ENCODE data around the gene PCED1B.

Gene PCED1B

DNA sequence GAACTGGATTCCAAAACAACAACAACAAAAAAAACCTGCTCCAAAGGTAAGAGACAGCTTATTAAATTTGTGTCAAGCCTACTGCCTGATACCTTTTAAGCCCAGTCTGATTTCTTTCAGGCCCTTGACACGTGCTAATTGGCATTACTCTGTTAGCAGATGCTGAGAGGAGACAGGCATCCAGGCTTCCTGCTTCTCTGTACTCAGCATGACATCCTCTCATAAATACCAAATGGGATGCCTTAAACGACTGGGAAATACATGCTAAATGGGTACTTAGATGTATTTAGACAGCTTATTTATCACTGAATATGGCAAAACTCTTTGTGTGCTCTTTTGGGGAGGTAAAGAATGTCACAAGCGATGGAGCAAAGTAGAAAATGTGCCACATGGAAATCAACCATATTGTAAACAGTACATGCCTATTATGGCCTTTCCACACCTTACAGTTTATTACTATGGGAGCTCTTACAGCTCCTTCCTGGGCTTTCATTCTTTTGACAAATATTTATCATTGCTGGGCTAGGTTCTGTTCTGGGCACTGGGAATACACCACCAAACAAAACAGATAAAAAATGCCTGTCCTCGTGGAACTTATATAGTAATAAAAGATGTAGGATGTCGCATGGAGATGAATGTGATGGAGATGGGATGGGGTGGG, 11.5 kb upstream of the PCED1B start:
- DNase-seq (ENCODE audit: low spot score): no peak

DNA sequence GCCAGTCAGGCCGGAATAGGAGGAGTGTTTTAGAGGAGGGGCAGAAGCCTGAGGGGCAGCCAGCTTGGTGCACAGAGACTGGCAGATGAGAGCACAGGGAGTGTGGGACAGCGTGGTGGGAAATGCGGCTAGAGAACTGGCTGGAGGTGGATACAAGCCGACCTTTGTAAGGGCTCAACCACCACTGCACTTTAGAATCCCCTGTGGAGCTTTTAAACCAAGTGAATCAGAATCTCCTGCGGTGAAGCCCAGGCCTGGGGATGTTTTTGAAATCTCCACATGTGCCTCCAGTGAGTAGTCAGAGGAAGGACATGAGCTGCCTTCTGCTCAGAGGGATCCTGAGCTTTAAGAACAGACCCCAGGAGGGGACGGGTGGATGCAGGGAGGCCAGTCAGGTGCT, 10.9 kb upstream of the PCED1B start:
- DNase-seq (ENCODE audit: low spot score): no peak

DNA sequence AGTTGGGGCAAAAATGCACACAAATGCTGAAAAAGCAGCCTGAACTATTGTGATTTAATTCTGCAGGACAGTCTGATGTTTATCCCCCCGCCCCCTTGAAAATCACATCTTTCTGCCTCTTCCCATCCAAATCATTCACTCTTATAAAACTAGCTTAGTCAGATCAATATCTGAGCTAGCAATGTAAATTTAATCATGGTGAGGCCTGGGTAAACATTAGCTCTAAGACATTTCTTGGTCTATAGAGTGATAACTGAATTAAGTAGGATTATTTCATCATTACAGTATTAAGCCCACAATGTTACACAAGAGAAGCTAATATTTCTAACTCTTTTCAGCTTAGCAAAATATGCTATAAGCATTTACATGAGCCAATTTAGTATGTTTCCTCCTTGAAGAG, 9.1 kb upstream of the PCED1B start:
- no peak for DNase-seq (ENCODE audit: low spot score)

DNA sequence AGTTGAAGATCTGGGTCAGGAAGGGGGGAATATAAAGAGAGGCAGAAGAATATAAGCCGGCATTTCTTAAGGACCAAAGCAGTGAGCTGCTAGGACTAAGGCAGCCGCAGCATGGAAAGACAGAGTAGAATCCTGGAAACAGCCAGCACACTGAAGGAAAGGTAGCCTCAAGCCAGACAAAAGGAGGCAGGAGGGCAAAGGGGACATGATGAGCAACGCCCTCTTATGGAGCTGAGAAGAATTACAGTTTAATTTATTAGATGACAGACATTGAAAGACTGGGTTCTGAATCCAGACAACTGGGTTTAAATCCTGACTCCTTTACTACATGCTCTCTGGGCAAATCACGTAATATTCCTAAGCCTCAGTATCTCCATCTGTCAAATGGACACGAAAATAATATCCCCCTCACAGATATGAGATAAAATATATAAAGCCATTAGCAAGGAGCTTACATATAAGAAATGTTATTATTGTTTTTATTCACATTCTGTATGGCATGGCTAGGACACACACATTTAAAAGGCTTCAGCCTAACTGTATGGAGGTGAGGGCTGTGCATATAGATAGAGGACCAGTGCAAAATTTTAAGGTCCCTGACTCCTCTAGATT, 8.1 kb upstream of the PCED1B start:
- DNase-seq (ENCODE audit: low spot score): no peak

GRCh38 chr12:47073951-47074350, 5.5 kb upstream of the PCED1B start:
- DNase-seq (ENCODE audit: low spot score): no peak

DNA sequence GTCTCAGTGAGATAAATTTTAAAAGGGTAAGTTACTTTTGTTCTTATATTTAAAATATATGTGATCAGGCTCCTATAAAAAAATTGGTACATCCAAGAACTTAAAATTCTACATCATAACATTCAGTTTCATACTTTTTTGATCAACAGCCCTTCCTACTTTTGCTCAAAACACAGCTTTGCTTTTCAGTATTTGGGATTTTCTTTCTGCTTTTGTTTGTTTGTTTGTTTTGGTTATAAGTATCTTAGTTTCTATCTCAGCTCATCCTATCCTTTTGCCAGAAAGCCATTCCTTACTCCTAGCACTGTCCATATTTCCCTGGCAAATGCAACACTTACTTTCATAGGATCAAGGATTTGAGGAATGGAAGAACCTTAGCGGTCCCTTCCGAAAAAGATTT, 4.7 kb upstream of the PCED1B start:
- DNase-seq (ENCODE audit: low spot score): no peak

DNA sequence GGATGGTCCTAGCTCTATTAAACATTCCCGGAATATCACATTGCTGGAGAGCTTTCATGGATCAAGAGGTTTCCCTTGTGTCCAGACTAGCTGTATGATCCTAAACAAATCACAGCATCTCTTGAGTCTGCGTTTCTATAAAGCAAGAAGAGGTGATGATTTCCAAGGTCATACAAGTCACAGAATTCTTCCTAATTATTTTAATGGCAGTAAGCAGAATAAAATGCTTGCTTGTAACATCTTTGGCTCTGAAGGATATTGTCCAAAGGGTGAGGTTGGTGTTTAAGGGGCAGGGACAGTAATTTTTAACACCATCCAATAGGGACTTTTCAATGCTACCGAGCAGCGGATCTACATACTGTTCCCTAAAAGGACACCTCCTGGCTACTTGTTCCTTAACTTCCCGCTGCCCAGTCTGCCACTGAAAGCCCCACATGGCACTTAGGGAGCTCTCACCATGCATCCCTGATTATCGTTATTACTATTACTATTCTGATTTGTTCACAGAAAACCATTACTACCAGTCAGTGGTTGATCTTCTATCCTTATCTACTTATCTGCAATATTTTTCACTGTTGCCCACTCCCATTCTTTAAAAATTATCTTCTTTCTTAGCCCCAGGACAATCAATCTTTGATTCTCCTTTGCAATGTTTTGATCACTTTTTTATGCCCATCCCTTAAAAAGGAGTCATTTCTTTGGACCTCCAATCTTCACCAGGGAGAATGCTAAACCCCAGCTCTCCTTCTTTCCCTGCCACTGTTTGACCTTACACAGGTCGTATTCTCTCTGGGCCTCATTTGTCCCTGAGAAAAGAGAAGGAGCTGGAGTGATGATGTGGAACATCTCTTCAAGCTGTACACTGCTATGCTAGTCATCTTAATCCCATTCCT, 4.0 kb upstream of the PCED1B start:
- DNase-seq (ENCODE audit: low spot score): no peak

GRCh38 chr12:47077206-47078085, 2.0 kb upstream of the PCED1B start:
- DNase-seq (ENCODE audit: low spot score): no peak

GRCh38 chr12:47078086-47078395, 1.4 kb upstream of the PCED1B start:
- no peak for DNase-seq (ENCODE audit: low spot score)

GRCh38 chr12:47078733-47079467, 521 bp upstream of the PCED1B start:
- peak; percentile 57 for DNase-seq (ENCODE audit: low spot score)

DNA sequence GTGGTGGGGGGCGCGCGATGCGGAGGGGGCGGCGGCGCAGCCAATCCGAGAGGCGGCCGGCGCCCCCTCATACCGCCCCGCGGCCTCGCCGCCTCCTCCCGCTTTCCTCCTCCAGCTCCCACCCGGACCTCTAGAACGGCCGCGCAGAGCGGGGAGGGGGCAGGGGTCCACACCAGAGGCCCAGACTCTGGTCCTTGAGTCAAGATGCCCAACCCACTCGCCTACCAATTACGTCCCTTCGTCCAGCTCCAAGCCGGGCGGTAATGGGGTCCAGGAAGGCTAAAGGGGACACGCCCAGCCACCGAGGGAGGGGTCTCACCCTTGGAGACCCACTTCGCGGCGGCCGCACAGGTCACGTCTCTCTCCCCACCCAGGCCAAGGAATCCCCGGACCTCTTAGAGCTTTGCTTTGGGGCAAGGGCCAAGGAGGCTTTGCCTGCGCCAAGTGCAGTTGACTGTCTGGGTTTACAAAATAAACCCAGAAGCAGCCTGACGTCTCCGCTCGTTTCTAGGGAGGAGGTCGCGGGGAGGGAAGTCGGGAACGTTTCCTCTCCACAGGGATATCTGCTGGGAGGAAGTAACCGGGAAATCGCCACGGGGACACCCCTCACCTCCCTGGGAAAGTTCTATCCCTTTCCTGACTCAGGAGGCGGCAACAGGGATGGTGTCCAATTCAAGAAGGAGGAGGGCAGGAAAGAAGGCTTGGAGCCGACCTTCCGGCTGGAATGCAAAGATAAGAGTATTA, 732 bp downstream of the PCED1B start:
- peak; percentile 65 for DNase-seq (ENCODE audit: low spot score)

GRCh38 chr12:47080725-47081502, 1.5 kb downstream of the PCED1B start:
- DNase-seq (ENCODE audit: low spot score): peak; percentile 55

- DNase-seq (ENCODE audit: low spot score): no peak
Measured at GRCh38 chr12:47082283-47082682, 2.9 kb downstream of the PCED1B start.

GRCh38 chr12:47082796-47083621, 3.6 kb downstream of the PCED1B start:
- DNase-seq (ENCODE audit: low spot score): peak; percentile 81

DNA sequence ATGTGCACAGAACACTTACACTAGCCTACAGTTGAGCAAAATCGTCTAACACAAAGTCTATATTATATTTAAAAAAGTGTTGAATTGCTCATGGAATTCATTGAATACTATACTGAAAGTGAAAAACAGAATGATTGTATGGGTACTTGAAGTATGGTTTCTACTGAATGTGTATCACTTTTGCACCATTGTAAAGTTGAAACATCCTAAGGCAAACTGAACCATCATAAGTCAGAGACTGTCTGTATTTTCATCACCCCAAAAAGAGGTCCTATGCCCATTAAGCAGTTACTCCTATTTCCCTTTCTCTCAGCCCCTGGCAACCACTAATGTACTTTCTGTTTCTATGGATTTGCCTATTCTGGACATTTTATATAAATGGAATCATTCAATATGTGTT, 4.8 kb downstream of the PCED1B start:
- DNase-seq (ENCODE audit: low spot score): no peak

- peak; percentile 26 for DNase-seq (ENCODE audit: low spot score)
Measured at GRCh38 chr12:47085815-47086252, 6.4 kb downstream of the PCED1B start.

DNA sequence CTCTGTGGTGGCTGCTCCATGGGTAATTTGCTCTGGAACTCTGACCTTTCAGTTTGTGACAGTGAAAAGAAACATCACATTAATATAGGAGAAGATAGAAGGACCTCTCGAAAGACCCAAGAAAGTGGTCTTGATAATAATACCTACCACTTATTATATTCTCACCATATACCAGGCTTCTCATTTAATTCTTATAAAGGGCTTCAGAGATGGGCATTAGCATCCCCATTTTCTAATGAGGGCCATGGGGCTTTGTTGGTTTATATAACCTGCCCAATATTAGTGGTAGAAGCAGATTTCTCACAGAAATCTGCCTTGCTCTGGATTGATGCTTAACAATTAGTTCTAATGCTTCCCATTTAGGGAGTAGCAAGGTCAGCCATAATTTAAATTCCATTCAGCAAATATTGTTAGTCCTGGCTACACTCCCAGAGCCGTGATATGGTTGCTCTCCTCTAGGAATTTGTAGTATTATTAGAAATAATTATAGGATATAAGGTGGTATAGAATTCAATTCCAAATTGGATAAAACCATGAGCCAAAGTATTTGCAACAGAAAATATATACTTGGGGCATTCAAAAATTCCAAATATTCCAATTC, 7.8 kb downstream of the PCED1B start:
- no peak for DNase-seq (ENCODE audit: low spot score)

Measured in GM03348 (cell line).